ENCODE results near the gene KCTD16.
A peak's percentile ranks its signal among the peaks of the same experiment; 100 is the strongest.

The KCTD16 gene

DNA sequence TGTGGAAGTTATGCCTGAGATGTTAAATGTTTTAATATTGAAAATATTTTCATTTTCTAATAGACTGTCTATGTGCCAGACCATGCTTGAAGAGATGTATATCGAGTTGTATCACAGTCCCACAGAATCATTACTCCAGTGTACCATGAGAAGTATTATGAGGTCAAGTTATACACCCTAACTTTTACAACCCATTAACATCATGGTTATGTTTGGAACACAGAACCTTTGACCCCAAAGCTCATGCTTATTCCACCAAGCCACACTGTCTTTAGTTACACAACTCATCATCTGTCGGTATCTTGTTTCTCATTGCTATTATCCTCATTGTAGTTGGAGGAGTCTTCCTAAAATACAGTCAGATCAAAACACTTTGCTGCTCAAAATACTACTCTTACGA, 248.0 kb downstream of the KCTD16 start:
- DNase-seq: no peak

DNA sequence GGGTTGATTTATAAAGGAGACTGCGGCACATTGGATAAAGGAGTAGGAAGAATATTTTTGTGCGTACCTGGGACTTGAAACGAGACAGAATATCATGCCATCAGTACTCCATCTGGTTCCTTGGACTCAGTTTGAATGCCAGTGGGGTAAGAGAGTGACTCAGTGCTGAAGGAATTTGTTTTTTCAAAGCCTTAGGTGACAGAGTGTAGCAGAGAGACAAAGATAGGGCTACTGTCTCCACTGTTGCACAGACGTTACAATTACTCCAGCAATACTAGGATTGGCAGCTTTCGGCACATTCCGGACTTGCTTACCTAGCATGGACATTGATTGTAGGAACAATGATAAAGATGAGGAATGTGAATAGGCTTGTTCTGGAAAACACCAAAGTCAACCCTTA, 250.7 kb downstream of the KCTD16 start:
- DNase-seq: no peak

DNA sequence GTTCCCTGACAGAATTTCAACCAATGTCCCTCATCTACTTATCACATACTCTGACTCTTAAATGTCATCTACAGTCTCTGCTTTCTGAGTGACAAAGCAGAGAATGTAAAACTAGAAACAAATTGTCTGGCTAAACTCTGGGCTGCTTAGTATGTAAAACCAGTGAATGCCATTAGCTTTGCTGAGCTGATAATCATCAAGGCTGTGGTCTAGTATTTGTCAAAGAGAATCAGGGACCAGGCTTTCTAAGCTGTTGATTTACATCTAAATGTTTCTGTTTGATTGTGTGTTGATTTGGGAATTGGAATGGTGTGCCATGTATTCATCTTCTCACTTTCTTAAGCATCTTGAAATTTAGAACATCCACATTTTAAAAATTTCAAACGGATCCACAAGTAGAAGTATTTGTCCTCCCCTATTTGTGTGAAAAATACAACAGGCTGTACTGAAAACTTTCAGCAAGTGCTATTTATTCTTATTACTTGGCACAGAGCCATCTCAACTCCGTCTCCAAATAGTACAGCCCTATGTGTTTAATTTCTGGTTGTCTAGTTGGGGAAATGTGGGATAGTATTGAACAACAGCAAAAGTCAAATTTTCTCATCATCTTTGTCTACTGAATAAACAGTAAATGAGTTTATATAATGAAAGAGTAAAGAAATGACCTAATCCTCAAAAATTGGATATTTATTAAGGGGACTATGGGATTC, 251.5 kb downstream of the KCTD16 start:
- no peak for DNase-seq

DNA sequence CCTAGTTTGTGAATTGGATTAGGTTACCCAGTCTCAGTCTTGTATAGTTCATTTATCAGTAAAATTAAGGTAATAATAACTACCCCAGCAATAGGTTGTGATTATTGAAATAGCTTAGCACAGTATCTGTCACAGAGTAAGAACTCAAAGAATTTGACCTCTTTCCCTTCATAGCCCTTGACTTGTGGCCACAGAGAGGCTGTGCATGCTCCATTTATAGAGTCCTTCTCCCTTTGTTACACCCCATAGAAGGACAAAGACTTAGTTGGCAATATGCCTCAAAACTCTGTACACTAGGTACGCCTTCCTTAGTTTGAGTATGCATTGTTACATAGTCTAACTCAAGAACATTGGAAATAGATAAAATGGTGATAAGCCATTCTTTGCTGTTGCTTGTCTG, 257.2 kb downstream of the KCTD16 start:
- DNase-seq: no peak

DNA sequence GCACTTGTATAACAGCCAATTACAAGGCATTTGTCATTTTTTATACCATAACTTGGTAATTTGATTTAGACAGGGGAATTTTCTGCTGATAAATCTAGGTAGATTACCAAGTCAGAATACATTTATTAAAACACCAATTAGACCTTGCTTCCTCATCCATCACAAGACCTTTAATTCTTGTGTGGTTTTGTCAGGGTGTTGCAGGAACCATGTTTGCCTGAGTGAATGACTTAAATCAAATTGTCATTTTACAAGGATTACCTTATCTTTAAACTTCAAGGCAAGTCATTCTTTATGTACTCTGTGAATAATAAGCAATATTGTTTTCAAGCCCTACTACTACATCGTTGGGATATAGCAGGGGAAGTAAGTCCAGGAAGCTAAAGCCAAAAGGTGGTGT, 257.7 kb downstream of the KCTD16 start:
- DNase-seq: no peak

DNA sequence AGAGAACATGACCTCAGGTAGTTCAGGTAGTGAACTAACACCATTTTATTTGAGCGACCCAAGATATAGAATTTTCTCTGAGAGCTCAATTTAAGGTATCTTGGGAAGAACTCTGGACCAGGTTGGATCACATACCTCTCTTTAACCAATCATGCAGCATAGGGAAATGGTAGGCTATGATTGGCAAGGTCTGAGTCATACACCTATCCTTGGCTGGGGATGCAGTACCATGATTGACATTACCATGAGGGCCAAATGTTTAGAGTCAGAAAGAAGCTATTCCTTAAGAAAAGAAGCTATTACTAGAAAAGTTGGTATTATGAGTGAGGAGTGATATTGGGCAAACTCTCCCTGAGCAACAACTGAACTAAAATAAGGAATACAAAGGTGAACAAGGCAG, 258.7 kb downstream of the KCTD16 start:
- no peak for DNase-seq

DNA sequence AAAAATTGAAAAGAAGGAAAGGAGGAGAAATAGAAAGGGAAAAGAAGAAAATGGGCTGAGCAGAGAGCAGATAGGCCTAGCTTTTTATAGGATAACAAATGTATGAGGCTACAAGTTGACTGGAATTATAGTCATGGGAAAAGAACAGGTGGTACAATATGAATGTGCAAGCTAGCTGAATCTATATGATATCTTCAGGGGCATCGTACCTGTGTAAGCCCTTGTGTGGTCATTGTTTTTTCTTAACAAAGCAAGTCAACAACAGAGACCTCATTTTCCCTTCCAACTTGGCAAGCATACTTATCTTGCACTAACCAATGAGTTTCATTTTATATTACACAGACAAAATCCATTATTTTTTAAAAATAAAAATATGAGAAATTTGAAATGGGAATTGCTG, 259.2 kb downstream of the KCTD16 start:
- no peak for DNase-seq

DNA sequence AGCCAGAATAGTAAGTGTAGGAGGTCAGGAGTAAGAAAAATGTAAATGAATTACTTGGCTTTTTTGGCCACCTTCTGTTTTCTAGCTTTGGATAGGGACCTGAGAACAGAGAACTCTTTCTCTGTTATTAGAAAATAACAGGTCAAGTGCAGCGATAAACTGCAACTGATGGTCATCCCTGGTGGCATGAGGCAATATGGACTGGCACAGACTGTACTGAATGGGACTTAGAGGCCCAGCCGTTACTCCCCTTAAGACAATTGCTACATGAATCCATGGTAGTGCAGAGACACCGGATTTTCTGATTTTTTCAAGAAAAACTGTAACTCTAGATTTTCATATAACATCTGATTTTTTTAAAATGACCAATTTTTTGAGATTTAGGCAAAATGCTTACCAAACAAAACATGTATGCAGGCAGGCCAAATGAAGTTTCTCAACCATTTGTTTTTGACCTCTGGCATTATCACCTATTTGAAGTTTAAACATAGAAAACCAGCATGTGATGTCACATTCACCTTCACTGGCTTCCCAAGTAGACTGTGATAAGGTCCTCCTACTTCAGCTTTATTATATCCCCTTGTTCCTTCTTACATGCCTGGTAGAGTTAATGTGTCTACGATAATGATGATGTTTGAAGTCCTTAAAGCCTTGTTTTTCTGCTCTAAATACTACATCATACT, 262.6 kb downstream of the KCTD16 start:
- DNase-seq: no peak

DNA sequence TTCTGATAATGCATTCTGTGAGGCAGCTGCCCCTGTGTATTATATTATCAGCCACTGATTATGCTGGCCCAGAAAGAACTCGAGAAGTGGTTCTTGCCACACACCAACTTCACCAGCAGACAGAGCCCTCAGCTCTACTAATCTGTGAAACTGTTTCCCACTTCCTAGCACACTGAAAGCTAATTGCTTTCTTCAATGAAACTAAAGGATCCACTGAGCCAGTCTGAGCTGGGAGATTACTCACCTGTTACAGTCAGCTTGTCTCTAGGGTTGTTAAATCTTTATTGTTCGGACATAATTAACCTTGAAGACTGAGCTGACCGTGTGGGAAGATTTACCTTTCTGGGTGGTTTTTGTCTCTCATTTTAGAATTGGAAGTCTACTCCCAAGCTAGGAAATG, 263.2 kb downstream of the KCTD16 start:
- no peak for DNase-seq

DNA sequence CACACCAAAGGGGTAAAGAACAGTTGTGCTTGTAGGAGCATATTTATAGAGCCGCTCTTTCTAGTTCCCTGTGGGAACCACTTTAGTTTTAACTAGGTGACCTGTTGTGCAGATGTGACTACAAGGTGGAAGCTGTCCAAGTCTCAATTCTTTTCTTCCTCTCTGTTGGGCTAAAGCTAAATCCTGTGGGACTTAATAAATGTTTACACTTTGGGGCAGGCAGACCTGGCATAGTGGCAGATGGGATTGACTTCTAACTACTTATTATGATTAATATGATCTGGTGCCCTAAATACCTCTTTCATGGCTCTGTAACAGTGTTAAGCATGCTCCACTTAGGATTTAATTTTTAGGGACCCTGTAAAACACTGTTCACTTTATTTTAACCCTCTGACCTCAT, 265.3 kb downstream of the KCTD16 start:
- peak; percentile 89 for DNase-seq

DNA sequence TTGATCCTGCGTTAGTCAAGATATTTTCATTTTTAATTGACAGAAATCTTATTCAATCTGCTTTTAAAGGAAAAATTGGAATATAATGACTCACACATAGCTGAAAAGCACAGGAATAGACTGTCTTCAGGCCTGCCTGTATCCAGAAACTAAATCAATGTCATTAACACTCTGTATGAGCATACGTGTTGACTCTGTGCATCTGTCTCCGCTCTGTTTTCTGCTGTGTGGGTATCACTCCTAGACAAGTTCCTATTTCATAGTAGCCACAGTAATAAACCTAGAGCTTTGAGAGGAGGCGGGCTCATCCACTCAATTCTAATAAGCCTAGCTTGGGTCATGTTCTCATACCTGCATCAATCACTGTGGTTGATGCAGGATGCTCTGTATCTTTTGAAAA, 267.6 kb downstream of the KCTD16 start:
- DNase-seq: no peak

DNA sequence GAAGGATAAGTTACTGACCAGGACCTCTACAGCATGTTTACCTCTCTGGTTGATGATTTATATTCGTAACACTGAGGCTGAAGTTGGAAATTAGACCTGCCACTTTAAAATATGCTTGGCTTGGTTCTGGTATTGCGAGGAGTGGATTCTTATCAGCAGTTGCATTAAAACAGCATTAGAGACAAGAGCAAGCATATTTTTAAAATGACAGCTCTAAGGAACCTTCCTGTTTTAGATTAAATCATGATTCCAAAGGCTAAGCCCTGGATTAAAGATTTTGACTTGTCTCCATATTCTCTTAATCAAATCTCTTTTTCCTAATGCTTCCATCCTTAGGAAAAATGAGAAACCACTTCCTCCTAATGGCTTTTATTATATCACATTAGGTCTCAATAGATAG, 277.8 kb downstream of the KCTD16 start:
- no peak for DNase-seq

DNA sequence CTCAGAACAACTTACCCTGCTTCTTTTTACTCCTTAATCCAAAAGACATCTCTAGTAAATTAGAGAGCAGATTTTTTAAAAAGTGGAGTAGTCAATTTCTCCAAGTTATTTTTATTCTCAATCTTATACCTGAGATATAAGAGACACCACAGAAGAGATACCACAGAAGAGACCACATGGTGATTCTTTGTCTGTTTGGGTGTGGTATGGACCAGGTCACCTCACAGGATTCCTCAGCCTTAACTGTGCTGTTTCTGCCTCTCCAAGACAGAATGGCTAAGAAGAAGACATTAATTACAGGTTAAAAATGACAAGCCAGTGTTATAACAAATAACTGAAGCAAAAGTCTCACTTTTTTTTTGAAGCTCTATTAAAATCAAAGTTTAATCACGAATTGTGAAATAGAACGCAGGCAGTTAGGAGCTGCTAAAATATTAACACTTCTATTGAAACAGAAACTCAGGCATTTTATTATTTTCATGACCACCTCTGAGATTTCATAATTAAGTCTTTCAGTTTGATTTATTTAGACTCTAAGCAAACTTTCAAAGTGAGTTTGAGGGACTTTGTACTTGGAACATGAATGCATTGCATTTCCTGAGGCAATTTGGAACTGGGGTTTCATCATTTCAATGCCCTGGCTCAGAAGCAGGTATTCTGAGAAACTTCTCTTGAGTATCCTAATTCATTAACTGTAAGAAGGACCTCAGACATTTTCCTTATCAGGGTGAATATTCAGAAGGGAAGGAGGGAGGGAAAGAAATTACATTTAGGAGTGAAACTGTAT, 280.7 kb downstream of the KCTD16 start:
- DNase-seq: no peak

DNA sequence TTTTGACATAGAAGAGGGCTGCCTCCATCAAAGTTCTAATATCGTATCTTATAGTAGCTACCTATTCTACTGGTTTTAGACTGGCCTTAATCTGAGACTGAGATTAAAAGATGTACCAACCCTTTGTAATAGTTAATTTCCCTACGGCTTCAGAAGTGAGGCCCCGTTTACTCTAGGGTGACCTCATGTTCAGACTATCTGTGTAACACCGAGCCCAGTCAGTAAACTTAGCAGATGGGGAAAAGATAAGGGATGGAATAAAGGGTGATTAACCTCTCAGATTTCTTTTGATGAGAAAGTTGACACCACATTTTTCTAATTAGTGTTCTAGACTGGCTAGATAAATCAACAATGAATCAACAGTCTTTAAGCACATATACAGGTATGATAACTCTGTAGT, 283.1 kb downstream of the KCTD16 start:
- no peak for DNase-seq

DNA sequence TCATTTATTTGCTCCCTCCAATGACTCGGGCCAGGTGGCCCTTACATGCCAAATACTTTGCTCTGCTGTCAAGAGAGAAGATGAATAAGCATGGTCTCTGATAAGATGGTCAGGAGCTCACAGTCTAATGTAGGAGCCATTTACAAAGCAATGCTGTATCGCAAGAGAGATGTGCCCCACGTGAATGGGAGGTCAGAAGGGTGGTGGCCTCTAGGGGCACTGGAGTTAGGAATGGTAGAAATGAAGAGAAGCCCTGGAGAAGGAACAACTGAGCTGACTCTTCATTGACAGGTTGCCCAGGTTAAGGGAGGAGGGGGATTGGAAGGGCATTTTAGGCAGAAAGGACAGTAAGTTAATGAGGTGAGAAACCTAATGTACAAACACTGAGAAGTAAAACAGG, 286.5 kb downstream of the KCTD16 start:
- no peak for DNase-seq

DNA sequence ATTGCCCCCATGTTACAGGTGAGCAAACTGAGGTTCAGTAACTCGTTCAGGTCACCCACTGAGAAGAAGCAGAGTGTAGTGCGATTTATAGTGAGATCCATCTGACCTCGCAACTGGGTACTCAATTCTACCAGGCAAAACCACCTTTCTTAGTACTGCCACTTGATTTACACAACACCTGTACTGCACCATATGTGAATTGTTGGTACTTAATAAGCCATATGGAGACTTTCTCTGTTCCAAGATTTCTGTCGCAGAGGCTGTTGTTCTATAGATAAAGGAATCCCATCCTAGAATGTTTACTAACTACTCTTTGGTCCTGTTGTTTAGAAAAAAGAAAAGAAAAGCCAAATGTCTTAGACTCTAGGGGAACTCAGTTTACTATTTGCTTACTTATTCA, 287.5 kb downstream of the KCTD16 start:
- no peak for DNase-seq

DNA sequence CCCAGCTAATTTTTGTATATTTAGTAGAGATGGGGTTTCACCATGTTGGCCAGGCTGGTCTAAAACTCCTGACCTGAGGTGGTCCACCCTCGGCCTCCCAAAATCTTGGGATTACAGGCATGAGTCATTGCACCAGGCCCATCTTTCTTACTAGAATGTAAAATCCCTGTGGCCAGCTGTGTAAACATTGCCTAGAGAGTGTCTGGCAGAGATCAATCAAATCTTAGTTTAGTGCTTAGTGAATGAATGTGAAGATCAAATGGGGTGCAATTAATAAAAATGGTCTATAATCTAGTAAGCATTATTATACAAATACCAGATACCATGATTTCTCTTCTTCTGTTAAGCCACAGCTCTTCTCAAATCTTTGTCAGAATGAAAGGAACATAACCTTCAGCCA, 289.9 kb downstream of the KCTD16 start:
- no peak for DNase-seq

DNA sequence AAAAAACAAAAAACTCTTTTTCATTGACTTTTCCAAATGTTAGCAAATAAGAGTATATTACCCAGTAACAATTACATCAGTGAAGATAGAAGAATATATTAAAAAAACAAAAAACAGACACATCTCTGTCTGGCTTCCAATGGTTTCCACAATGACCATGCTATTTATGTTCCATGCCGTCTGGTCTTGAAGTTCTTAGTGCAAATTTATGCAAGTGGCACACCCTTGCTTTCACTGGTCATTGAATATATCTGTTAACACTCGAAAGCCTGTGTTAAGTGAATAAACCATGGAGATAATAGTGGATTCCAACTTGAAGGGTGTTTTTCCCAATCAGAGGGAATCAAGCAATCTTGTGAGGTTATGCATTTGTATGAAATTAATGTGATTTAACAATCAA, 291.9 kb downstream of the KCTD16 start:
- no peak for DNase-seq

DNA sequence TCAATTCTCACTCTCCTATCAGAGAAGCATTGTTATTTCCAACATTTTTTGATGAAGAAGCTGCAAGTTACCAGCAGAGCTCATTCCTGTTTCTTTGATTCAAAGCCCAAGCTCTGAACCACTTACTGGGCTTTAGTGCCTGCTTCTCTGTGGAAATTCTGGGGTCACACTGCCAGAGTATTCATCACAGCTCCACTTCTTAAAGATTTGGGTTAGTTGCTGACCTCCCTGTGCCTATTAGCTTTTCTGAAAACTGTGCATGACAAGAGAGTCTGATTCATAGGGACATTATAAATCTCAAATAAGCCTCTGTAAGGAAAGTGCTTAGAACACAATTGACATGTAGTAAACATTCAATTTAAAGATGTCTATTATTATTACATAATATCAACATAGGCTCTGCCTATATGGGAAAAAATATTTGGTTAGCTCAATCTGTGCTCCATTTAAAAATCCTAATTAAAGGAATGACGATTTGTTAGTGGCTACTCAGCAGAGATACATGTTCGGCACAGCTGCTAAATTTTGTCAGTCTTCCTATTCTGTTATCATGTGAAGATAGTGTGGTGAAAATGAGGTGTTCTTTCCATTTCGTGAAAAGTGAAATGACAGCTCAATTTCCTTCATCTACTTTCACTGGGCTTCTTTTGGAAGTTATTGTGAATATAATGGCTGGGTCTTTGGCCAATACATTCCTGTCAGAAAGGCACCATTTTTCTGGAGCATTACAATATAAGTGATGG, 293.0 kb downstream of the KCTD16 start:
- no peak for DNase-seq

DNA sequence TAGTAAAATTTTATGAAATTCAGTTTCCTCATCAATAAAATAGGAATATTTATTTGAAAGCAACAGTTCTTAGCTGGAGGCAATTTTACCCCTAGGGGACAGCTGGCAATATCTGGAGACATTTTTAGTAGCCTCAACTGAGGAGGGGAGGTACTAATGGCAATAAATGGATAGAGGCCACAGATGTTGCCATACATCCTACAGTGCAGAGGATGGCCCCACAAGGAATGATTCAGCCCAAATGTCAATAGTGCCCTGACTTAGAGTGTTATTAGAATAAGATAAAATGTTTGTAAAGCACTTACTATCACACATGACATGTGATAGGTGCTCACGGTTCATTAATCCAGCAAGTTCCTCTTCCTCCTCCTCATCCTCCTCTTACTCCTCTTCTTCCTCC, 293.6 kb downstream of the KCTD16 start:
- DNase-seq: no peak

DNA sequence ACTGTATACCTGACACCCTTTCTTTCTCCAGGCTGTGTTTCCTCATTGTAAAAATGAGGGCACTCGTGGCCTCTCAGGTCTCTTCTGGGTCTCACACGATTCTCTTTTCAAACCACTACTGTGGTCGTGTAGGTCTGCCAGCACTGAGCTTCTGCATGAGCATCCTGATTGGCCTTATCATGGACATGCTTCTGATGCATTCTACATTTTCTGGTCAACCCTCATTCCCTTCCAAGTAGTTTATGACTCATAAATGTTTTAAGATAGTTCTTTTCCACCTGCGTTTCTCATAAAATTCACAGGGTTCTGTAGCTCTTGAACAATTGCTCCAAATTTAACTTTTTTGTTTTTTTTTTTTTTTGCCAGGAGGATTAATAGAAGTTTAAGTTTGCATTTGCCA, 294.8 kb downstream of the KCTD16 start:
- no peak for DNase-seq

DNA sequence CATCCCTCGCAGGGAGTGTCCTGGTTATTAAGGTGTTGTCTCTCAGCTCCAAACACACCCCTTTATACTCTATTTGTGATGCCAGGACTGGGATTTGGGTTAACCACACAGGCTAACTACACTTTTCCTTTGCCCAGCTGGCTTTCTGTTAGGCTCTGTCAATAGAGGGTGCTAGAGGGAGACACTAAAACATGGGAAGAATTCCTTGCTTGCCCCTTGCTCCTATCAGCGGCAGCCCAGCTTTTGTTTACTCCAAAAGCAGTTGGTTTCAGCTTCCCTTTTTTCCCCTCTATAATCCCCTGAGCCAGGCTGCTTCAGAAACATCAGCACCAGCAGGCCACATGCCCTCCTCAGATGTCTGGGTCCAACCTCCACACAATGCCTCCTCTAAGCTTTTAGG, 297.1 kb downstream of the KCTD16 start:
- DNase-seq: peak; percentile 89

DNA sequence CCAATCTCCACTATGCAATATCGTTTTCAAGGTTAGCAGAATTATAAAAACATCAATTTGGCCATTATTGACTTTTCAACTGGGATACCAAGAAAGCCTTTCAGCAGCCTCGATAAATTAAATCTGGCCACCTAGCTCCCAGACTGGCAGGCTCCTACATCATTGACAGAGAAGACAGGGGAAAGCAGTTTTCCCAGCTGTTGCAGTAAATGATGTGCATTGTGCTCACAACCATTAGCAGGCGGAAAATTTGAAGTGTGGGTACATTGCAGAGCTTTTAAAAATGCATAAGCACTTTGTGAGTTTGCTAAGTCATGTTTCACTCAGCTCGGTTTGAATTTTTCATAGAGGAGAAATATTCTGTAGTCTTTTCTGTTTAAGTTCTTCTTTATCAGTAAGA, 297.9 kb downstream of the KCTD16 start:
- peak; percentile 49 for DNase-seq

DNA sequence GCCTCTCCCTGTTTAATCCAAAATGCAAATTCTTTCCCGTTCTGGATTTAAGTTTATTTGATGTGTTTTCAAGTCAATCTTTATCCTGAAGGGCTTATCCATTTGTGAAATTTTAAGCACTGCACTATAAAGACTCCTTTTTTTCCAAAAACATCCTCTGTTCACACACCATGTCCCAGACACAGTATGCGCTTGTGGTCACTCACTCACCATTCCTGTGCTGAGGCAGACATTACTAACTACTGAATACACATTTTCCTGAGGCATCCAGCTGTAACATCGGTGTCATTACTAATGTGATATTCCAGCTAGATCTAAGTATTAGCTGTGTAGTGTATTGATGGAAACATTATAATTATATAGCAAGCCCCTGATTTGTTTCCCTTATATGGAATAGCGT, 298.4 kb downstream of the KCTD16 start:
- DNase-seq: no peak

All from NCI-H1694 (cell line).